Activated CD4-positive, alpha-beta T cell treated with anti-CD3 and anti-CD28 coated beads, Interleukin-2, amount 50 U/mL, for 4 hours (primary cell): ENCODE data around the gene NKX2-4.
"Not testable (repeated sequence)": the region's sequence is repeated elsewhere in the genome, so short reads cannot be mapped to it uniquely, and the experiment has no call there.

ENCODE experiments used
- DNase-seq, 2 experiments: peaks; one replicate each; pipeline ENCODE4 v3.0.0-alpha.2; 2020

Gene NKX2-4

DNA sequence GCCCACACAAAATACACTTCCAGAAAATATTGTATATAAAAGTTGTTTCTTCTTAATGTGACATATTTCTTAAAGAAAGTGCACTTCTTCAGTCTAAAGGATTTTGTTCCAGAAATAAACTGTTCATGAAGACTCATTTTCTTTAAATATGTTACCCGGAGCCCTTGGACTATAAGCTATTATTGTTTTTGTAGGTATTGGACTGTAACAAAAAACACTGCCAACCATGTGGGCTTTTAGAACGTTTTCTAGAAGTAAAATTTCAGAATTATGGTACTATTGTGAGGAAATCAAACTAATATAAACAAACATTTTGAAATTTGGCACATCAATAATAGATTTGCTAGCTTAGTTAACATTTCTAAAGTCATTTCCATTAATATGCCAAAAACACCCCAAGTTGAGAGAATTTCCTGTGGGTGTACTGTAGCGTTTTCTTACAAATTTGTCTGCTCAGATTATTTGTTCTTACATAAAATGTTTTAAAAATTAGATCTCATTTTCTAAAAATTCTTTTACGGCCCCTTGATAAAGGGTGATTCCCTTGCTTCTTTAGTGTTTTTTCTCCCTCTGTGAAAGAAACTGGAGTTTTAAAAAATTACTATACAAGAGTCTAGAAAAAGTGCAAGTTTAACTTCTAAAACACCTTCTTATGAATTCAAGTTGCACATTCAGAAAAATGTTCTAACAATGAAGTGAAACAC, 3.4 kb downstream of the NKX2-4 start:
- no peak for DNase-seq

DNA sequence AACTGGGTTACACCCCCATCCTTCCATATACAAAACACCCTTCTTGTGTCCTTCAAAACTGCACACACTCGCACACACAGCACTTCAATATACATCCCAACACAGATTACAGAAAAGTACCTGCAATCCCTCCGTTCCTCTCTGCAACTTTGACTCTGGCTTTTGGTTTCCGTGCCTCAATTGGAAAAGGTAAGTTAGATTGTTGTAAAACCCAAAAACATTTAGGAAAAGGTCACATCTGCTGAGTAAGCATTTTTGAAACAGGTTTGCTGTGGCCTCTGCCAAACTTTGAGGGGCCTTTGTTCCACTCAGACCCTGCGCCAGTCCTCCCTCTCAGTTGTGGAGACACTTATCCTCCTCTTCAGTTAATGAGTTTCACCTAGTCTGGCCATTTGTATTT, 4.2 kb downstream of the NKX2-4 start:
- DNase-seq: no peak

DNA sequence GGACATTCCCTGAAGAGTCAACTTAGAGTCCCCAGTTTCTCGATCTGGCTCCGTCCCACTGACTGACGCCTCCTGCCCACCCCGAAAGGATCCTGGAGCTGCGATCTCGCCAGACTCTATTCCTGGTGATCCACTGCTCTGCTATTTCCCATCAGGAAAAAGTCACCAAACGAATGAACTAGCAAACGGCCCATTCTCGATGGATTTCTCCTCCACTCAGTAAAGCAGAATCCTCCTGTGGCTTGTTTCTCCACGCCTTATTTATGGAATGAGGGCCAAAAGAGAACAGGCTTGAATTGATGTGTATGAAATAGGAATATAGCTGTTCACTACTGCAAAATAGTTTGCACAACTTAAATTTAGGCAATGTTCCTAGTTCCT, 5.4 kb downstream of the NKX2-4 start:
- no peak for DNase-seq

DNA sequence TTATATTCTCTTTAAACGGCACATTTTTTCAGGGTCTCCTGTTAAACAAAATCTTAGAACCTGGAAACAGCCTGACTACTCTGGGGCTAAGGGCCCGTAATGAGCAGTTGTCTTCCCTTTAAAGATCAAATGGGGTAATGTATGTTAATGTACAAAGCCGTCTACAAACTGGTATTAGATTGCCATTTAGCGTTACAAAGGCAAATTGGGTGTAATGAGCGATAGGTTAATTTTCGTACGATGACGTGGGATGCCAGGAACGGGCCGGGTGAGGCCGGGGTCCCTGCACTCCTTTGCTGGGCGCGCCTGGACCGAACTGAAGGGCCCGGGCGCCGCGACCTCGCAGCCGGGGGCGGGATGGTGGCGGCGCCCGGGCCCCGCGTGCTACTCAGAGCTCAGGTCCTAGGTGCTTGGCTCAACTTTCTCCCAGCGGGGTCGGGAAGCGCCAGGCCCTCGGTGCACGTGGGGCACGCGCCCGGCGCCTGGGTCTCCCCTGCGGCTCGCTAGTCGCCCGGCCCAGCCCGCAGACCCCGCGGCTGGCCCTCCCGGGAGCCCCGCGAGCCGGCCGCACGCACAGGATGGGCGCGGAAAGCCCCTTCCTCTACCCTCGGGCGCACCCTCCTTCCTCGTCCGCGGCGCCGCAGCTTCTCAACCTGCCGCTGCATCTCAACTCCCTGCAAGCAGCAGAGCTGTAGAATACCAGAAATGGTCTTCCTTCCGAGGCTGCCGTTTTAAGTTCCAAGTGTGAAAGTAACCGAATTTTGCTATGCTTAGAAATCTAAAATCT, 5.9 kb downstream of the NKX2-4 start:
- no peak for DNase-seq

DNA sequence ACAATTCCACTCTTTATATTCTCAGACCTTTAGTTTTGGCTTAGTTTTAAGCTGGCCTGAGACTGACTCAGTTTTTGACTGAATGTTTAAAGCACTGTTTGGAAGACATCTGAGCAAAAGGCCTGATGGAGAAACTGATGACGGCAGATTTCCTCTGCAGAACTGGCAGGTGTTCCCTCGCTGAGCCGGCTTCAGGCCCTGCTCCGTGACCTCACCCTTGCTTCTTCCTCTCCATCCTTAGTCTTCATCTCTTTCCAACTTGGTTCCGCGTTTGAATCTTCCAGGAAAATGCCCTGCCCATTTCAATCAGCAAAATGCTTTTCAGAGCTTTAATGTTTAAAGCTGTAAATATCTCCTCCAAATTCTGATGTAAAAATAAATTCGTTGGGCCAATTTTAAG, 6.6 kb downstream of the NKX2-4 start:
- DNase-seq: no peak

DNA sequence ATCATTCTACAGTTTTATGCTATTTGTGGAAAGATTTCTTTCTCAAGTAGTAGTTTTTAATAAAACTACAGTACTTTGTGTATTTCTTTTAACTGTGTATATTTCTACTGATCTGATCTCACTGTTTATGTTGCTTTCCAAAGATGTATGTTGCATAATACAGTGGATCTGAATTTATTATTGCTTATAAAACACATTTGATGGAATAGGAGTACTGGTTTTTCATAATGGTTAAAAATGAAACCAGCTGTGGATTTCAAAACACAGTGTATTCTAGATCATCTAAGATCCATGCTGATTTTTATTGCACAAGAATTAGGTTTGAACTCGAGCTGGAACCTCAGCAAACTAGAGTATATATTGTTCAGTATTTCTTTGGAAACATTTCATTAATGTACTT, 8.0 kb downstream of the NKX2-4 start:
- no peak for DNase-seq

DNA sequence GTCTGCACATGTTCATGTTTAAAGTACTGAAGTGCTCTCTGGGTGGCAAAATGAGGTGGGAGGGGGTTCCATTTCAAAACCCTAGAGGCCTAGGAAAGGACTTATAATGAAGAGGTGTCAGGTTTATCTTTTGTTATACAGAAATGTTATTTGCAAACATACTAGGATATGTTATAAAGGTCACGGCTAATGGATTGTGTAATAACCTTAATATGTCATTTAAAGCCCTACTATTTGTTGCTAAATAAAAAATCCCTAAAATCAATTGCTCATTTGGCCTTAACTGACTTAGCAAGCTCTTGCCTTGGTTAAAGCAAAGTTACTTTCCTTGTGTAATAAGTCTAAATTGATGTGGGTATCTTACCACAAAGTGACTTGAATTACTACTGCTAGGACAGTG, 8.8 kb downstream of the NKX2-4 start:
- DNase-seq: no peak

DNA sequence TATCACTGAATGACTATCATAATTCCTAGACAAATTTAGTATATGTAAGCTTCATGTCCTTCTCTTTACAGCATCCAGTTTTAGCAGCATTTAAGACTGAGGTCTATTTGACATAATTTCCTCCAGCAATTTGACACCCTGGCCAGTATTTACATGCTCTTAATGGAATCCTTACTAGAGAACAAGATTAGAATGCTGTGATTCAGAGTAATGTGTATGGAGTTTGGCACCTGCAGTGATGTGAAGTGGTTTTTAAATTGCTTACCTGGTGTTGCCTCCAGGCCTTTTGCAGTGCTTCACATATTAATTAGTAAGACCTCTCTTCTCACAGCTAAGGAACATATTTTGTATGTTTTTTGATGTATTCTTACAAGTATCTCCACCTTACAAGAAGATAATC, 9.8 kb downstream of the NKX2-4 start:
- no peak for DNase-seq

DNA sequence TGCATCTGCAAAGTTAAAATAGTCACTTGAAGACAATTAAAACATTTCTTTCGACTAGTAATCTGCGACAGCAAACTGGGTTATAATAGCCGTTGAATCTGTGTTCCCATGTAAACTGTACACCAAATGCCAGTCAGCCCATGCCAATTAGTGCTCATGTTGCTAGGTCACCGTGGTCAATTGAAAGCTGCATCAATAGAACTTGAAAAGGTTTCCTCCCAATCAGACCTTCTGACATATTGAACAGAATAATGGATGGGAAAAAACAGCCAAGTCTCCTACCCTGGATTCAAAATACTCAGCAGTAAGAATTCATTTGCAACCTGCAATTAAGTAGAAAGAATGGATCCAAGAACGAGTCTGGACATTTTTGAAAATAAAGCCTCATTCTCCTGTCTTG, 11.2 kb downstream of the NKX2-4 start:
- DNase-seq: no peak

DNA sequence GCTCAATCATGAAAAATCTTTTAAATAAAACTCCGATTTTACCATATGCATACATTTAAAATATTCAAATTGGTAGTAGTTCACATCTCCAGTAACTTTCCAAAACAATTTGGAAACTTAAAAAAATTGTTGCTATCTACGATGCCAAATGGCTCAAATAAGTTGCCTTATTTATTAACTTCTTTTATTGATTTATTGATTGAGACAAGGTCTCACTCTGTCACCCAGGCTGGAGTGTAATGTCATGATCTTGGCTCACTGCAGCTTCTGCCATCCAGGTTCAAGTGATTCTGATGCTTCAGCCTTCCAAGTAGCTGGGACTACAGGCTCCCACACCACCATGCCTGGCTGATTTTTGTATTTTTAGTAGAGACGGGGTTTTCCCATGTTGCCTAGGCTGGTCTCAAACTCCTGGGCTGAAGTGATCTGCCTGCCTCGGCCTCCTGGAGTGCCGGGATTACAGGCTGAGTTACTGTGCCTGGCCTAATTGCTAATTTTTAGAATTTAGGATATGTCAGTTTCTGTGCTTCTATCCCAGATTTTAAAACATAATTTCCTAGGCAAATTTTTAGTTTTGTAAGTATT, 12.9 kb downstream of the NKX2-4 start:
- DNase-seq: no peak

DNA sequence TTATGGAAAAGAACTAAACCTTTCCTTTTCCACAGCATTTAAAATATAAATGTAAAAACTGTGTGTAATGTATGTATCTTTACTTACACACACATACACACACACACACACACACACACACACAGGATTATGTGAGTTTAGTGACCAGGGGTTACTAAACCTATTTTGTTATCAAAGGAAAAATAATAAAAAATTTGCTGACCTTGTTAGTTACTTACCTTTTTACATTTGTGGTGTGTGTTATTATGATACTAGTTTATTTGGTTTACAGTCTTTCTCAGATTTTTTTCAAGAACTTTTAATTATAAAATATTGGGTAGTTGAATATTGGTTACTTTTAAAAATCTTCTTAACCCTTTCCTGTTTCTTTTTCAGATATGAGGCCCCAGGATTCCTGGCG, 15.7 kb downstream of the NKX2-4 start:
- no peak for DNase-seq

DNA sequence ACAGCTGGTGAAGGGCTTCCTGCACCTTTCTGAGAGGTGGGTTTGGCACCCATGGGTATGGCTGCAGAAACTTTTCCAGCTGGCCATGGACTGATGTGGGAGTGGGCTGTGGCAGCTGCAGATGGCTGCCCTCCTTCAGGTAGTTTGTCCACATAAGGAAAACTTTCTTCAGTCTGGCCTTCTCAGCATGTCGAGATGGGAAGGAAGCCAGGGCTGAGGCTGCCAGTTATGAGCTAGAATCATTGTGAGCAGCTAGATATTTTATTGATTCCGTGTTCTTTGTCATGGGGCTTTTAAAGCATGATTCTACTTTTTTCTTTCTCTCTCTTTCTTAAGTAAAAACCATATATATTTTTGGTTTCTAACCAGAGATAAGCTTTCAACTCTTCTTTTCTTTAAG, 16.6 kb downstream of the NKX2-4 start:
- DNase-seq: no peak

DNA sequence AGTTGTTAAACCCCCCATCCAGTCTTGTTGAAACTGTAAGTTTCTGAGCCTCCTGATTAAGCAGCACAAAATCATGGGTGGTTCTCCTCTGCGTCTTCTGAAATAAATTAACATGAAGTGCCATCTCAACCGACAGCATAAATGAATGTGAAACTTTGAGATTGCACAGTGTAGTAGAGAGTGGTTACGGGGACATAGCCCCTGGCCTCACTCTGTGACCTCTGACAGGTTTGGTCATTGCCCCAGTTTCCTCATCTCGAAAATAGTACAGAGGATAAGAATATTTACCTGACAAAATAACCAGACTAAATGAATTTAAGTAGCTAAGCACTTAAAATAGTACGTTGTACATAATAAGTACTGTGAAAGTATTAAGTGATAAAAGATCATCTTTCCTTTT, 19.1 kb downstream of the NKX2-4 start:
- DNase-seq: no peak

DNA sequence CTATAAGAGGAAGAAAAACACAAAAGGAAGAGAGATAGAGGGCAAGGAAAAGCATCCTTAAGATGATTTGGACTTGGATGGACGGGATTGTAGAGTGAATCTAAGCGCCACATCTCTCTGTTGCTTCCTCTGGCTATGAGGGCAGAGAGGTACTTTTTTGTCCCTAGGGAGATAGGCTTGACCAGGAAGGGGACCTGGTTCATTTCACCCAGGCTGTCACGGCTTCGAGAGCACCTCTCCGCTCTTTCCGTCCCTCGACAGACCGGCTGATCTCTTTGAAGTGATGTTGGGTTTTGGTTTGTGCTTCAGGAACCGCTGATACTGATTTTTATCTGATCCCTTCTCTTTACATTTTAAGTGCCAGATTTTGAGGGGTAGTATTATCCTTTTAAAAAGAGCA, 19.6 kb downstream of the NKX2-4 start:
- no peak for DNase-seq

DNA sequence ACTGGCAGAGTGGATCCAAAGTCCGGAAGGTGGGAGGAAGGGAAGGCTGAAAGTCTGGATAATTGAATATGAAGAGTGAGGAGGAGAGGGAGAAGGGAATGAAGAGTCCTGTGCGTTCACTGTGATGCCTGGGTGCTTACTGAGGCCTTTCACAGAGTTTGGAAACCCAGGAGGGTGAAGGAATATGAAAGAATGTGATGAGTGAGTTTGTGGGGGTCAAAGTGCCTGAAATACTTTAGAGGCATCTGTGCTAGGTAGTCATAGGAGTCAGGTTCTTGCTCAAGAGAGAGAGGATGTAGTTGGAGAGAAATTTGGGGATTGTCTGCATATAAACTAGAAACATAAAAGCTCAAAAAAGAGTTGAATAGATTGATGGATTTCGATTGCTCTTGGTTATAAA, 20.7 kb downstream of the NKX2-4 start:
- DNase-seq: no peak

DNA sequence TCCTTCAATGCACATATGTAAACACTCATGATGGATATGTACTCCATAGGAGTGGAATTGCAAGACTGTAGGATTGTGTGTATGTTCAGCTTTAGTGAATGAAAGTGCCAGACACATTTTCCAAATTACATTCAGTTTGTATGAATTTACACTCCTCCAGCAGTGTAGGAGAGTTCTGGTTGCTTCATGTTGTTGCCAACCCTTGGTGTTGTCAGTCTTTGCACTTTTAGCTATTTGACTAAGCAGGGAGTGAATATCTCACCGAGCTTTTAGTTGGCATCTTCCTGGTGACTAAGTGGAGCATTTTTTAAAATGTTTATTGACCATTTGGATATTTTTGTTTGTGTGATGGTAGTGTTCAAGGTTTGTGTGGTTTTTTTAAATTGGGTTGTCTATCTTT, 23.9 kb downstream of the NKX2-4 start:
- no peak for DNase-seq

DNA sequence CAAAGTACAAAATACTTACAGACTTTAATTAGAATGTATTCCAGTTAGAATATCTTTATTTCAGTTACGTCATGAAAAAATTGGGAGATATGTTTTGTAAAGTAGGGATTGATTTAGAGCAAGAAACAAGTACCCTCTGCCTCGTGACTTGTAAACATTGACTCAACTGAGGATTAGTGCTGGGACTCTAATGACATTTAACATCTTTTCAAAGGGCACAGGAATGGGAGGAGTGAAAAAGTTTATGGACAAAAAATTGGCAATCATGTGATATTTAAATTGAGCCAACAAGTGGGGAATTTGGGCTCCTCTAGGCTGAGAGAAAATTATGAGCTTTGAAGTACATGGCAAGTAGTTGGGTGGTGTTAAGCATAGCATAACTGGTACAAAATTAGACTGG, 25.3 kb downstream of the NKX2-4 start:
- DNase-seq: no peak

DNA sequence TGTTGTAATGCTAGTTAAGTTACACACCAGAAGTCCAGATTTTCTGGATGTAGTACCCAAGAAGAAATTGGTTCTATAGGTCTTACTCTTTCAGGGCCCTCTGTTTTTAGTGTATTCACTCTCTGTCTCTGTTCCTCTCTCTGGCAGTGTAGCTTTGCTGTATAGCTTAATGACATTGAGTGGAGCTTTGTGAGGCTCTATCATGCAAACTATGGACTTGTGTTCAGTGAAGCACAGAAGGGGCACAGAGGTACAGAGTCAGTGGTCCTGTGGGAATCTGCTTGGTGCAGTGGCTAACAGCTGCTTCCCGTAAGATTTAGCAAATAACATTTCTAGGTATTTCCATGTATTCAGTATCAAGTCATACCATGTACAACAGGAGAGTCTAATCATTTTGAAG, 26.1 kb downstream of the NKX2-4 start:
- DNase-seq: no peak

DNA sequence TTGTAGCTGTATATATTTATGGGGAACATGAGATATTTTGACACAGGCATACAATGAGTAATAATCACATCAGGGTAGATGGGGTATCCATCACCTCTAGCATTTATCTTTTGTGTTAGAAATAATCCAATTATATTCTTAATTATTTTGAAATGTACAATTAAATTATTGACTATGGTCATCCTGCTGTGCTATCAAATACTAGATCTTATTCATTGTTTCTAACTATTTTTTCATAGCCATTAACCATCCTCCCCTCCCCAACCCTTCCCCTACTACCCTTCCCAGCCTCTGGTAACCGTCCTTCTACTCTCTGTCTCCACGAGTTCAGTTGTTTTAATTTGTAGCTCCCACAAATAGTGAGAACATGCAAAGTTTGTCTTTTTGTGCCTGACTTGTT, 28.5 kb downstream of the NKX2-4 start:
- no peak for DNase-seq

DNA sequence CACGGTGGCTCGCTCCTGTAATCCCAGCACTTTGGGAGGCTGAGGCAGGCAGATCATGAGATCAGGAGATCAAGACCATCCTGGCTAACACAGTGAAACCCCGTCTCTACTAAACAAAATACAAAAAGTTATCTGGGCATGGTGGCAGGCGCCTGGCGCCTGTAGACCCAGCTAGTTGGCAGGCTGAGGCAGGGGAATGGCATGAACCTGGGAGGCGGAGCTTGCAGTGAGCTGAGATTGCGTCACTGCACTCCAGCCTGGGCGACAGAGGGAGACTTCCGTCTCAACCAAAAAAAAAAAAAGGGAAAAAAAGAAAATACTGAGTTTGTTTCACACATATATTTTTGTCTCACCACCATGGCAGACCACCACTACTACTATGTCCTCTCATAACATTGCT, 31.1 kb downstream of the NKX2-4 start:
- not testable (repeated sequence) for DNase-seq

DNA sequence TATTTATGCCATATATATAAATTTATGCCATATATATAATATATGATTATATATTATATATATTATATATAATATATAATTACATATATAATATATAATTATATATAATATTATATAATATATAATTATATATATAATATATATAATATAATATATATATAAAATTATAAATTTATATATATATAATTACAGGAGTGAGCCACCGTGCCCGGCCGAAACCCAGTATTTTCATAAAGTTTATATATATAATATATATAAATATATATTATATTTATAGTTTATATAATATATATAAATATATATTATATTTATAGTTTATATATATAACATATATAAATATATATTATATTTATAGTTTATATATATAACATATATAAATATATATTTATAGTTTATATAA, 31.6 kb downstream of the NKX2-4 start:
- no peak for DNase-seq

DNA sequence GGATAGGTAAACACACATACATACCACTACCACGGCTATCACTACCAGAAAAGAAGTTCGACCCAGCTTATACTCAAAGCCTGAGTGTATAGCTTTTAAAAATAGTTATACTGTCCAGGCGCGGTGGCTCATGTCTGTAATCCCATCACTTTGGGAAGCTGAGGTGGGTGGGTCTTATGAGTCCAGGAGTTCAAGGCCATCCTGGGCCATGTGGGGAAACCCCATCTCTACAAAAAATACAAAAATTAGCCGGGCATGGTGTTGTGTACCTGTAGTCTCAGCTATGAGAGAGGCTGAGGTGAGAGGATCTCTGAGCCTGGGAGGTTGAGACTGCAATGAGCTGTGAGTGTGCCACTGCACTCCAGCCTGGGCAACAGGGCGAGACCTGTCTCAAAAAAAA, 32.9 kb downstream of the NKX2-4 start:
- DNase-seq: no peak

DNA sequence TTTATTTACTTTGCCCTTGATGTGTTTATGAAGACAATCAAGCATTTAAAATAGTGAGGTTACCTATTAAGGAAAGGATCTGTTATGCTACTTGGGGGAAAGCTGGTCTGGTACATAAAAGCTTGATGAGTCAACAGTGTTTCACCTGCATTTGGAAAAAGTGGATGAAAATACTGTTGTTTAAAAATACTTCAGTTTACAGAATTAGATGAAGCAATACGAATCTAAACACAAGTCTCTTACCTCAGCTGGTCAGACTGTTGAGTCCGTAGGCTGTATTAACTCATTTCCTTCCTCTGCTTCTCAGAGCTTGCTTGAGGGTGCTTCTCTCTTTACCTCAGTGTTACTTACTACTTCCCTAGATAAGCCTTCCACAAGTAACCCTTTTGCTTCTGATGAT, 36.1 kb downstream of the NKX2-4 start:
- no peak for DNase-seq

DNA sequence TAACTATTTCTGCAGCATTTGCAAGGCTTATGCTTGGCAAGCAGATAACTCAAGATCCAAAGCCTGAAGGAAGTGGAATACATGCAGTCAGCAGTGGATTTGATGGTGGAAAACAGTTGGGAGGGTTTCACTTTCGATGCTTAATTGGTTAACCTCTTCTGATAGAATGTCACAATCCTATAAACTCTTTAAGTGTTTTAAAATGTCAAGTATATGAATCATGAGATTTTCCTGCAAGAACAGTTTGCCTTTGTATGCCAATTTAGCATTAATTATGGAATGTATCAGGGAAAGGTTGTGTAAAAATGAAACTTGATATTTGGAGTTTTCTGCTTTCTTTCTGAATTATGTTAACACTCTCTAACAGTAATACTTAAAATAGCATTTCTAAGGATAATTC, 36.6 kb downstream of the NKX2-4 start:
- no peak for DNase-seq

DNA sequence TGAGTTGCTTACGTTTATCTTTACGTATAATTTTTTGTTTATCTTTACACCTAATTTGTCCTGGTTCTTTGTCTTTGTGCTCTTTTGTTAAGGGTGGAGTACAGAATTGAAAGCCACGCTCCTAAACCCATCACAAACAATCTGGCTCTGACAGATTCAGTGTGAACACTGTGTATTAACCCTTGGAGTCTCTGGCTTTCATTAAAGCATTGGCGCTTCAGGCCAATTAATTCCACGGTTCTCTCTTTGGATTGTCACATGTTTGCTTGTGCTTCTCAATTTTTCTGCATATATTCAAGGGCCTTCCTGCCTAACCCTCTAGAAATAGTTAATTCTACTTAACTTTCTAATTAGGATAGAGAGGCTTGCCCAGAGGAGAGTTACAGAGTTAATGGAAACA, 38.6 kb downstream of the NKX2-4 start:
- DNase-seq: no peak
